K562 (cell line): ENCODE measurements around the gene SP4. TPM values are rescaled to one million over a fixed set of nuclear protein-coding genes. Genes with fewer than 3 reads are reported as not detected.

Experiments
- CBFA2T3 ChIP-seq: fragments of 450-650 bp; IDR thresholded peaks from 2 replicates; pipeline ENCODE4 v1.6.1; 2017
- CHD2 ChIP-seq: IDR thresholded peaks from 2 replicates; pipeline ENCODE4 v1.6.1; 2011; ENCODE audit warnings: low read depth, low read length
- DPF2 ChIP-seq: fragments of 450-650 bp; IDR thresholded peaks from 2 replicates; pipeline ENCODE4 v1.6.1; 2016
- MECOM ChIP-seq: fragments of 250-450 bp; sonication (Bioruptor Pico); IDR thresholded peaks from 2 replicates; pipeline ENCODE4 v1.8.0; 2022; ENCODE audit warnings: inconsistent platforms
- MEIS2 ChIP-seq: fragments of 450-650 bp; IDR thresholded peaks from 2 replicates; pipeline ENCODE4 v1.6.1; 2014; ENCODE audit warnings: mild to moderate bottlenecking; ENCODE audit not compliant: partially characterized antibody
- RUNX1 ChIP-seq: sonication (generic); IDR thresholded peaks from 2 replicates; pipeline ENCODE4 v1.6.1; 2016; ENCODE audit warnings: antibody characterized with exemption, low read depth
- TAF9B ChIP-seq: fragments of 450-650 bp; IDR thresholded peaks from 2 replicates; pipeline ENCODE4 v1.6.1; 2018; ENCODE audit warnings: mild to moderate bottlenecking; ENCODE audit not compliant: partially characterized antibody
- TRIM24 ChIP-seq, 2 experiments: fragments of 450-650 bp; IDR thresholded peaks; 2 replicates each; pipeline ENCODE4 v1.6.1; 2016
- ZNF3 ChIP-seq: fragments of 250-450 bp; sonication (Bioruptor Pico); IDR thresholded peaks from 2 replicates; pipeline ENCODE4 v1.5.0; 2021; ENCODE audit warnings: mild to moderate bottlenecking, moderate library complexity
- polyA plus RNA-seq, 8 experiments: library from polyadenylated mRNA; depleted of rRNA in 4 of 8; stranded (reverse) in 5 of 8; unstranded in 3 of 8; fragments of >200 nt; fragmentation: Nextera tagmentation in 2 of 8; fragmentation: Illumina TruSeq in 1 of 8; extraction: Ambion mirVana in 2 of 8; extraction: Trizol in 1 of 8; gene quantifications; 2 replicates each; pipeline versions ENCODE4 v1.2.1 to v1.2.3, GENCODE V29; 2011 to 2014; ENCODE audit warnings: inconsistent platforms in 1 of 8, missing spikeins in 1 of 8
- total RNA-seq, 7 experiments: library from RNA; depleted of rRNA in 6 of 7; stranded (reverse); fragments of >200 nt in 6 of 7; fragmentation: Illumina TruSeq in 2 of 7; extraction: Trizol in 2 of 7; gene quantifications; 2 replicates each; pipeline versions ENCODE4 v1.2.1 to v1.2.3, GENCODE V29; 2011 to 2021; ENCODE audit warnings: low replicate concordance in 1 of 7
- TF ChIP-seq, protein P1 (sequence below): fragments of 450-650 bp; IDR thresholded peaks from 2 replicates; pipeline ENCODE4 v1.6.1; 2016; ENCODE audit warnings: mild to moderate bottlenecking
- TF ChIP-seq, protein P2 (sequence below), 2 experiments: fragments of 450-650 bp; formaldehyde crosslinking in 1 of 2; IDR thresholded peaks; 2 replicates each; pipeline versions ENCODE4 v1.4.0 to v1.6.1; 2014 to 2020; ENCODE audit warnings: mild to moderate bottlenecking in 2 of 2, borderline replicate concordance in 1 of 2, low read depth in 1 of 2
- TF ChIP-seq, protein P3 (sequence below): sonication (generic); formaldehyde crosslinking; IDR thresholded peaks from 2 replicates; pipeline ENCODE4 v1.8.0; 2022; ENCODE audit warnings: mild to moderate bottlenecking, missing genetic modification reagents
- TF ChIP-seq, protein P4 (sequence below): fragments of 250-450 bp; sonication (Bioruptor Pico); IDR thresholded peaks from 2 replicates; pipeline ENCODE4 v1.8.0; 2021; ENCODE audit warnings: moderate library complexity, mild to moderate bottlenecking, inconsistent platforms

The SP4 gene
- total and polyA plus RNA-seq, 9 of the 15 experiments (the other 6 are each of a cell fraction or from before 2014, with no cell fraction given): 2.4 to 9.4 (median 4.5) TPM

DNA sequence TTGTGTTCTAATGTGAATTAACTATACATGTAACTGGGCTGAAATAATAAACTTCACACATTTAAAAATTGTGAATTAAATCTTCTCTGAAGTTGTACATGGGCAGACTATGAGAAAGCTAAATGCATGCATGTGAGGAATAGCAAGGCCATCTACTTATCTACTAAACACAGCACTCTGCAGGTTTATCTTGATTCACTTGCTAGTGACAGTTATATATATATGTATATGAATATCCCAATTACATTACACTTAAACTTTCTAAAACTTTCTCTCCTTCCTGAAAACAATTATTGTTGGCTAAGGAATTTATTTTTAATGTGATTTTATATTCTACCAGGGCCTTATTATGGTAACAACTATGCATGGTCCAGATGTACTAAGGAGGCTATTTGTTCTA lies 5.1 kb upstream of the SP4 start (continued):
- TF ChIP-seq, protein P1, sequence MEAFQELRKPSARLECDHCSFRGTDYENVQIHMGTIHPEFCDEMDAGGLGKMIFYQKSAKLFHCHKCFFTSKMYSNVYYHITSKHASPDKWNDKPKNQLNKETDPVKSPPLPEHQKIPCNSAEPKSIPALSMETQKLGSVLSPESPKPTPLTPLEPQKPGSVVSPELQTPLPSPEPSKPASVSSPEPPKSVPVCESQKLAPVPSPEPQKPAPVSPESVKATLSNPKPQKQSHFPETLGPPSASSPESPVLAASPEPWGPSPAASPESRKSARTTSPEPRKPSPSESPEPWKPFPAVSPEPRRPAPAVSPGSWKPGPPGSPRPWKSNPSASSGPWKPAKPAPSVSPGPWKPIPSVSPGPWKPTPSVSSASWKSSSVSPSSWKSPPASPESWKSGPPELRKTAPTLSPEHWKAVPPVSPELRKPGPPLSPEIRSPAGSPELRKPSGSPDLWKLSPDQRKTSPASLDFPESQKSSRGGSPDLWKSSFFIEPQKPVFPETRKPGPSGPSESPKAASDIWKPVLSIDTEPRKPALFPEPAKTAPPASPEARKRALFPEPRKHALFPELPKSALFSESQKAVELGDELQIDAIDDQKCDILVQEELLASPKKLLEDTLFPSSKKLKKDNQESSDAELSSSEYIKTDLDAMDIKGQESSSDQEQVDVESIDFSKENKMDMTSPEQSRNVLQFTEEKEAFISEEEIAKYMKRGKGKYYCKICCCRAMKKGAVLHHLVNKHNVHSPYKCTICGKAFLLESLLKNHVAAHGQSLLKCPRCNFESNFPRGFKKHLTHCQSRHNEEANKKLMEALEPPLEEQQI: no peak
- TF ChIP-seq CBFA2T3 (peak; percentile 38; the same call in 1 of the 2 replicates), RUNX1 (no peak), TAF9B (no peak), TRIM24 (IDR thresholded peaks at IDR 0.05) (no peak), DPF2 (0 out of 2 replicates have a peak, but pooled peaks have one; percentile 20), ZNF3 (CRISPR knock-in tag) (no peak), CHD2 (no peak), MEIS2 (peak; percentile 17), MECOM (CRISPR knock-in tag) (no peak)
- TF ChIP-seq, protein P2, sequence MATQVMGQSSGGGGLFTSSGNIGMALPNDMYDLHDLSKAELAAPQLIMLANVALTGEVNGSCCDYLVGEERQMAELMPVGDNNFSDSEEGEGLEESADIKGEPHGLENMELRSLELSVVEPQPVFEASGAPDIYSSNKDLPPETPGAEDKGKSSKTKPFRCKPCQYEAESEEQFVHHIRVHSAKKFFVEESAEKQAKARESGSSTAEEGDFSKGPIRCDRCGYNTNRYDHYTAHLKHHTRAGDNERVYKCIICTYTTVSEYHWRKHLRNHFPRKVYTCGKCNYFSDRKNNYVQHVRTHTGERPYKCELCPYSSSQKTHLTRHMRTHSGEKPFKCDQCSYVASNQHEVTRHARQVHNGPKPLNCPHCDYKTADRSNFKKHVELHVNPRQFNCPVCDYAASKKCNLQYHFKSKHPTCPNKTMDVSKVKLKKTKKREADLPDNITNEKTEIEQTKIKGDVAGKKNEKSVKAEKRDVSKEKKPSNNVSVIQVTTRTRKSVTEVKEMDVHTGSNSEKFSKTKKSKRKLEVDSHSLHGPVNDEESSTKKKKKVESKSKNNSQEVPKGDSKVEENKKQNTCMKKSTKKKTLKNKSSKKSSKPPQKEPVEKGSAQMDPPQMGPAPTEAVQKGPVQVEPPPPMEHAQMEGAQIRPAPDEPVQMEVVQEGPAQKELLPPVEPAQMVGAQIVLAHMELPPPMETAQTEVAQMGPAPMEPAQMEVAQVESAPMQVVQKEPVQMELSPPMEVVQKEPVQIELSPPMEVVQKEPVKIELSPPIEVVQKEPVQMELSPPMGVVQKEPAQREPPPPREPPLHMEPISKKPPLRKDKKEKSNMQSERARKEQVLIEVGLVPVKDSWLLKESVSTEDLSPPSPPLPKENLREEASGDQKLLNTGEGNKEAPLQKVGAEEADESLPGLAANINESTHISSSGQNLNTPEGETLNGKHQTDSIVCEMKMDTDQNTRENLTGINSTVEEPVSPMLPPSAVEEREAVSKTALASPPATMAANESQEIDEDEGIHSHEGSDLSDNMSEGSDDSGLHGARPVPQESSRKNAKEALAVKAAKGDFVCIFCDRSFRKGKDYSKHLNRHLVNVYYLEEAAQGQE (IDR thresholded peaks at IDR 0.05; ENCODE audit: borderline replicate concordance): no peak
- TF ChIP-seq, protein P2 (CRISPR knock-in tag; IDR thresholded peaks at IDR 0.05; ENCODE audit: low read depth): no peak
- TF ChIP-seq, protein P3, sequence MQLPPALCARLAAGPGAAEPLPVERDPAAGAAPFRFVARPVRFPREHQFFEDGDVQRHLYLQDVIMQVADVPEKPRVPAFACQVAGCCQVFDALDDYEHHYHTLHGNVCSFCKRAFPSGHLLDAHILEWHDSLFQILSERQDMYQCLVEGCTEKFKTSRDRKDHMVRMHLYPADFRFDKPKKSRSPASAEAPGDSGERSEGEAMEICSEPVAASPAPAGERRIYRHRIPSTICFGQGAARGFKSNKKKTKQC (CRISPR knock-in tag): no peak
- TF ChIP-seq, protein P4, sequence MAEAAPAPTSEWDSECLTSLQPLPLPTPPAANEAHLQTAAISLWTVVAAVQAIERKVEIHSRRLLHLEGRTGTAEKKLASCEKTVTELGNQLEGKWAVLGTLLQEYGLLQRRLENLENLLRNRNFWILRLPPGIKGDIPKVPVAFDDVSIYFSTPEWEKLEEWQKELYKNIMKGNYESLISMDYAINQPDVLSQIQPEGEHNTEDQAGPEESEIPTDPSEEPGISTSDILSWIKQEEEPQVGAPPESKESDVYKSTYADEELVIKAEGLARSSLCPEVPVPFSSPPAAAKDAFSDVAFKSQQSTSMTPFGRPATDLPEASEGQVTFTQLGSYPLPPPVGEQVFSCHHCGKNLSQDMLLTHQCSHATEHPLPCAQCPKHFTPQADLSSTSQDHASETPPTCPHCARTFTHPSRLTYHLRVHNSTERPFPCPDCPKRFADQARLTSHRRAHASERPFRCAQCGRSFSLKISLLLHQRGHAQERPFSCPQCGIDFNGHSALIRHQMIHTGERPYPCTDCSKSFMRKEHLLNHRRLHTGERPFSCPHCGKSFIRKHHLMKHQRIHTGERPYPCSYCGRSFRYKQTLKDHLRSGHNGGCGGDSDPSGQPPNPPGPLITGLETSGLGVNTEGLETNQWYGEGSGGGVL (CRISPR knock-in tag): no peak
